A673 (cell line): ENCODE data around the gene KICS2. TPM values are rescaled to one million over a fixed set of nuclear protein-coding genes. Genes with fewer than 3 reads are reported as not detected.

Experiments used
- BruUV-seq: library from RNA; stranded (reverse); fragments of 400-500 nt; replicated peaks from 2 replicates; lab custom pipeline; 2021; lab: Mats Ljungman, UMichigan
- CTCF ChIA-PET: fragments of 300-600 bp; sonication (Branson Sonifier 250); formaldehyde crosslinking; loops from one replicate; lab custom pipeline; 2022; ENCODE audit warnings: antibody characterized with exemption; lab: Charles Lee
- POLR2A ChIA-PET: fragments of 300-600 bp; sonication (Branson Sonifier 250); formaldehyde crosslinking; loops from one replicate; lab custom pipeline; 2022; ENCODE audit warnings: antibody characterized with exemption; ENCODE audit not compliant: low non-redundant PET; lab: Charles Lee
- DNase-seq: peaks from one replicate; pipeline ENCODE4 v3.0.0-alpha.2; 2015; ENCODE audit warnings: low spot score
- H3K27ac ChIP-seq: fragments of 200-600 bp; sonication (generic); 2 replicates; pipeline ENCODE4 v1.5.1; 2016; ENCODE audit warnings: mixed run types, low read depth, mild to moderate bottlenecking, mixed read lengths, antibody characterized with exemption, low read length; ENCODE audit not compliant: poor library complexity, severe bottlenecking
- H3K27me3 ChIP-seq: fragments of 200-600 bp; sonication (generic); replicated peaks from 2 replicates; pipeline ENCODE4 v1.6.1; 2017; ENCODE audit warnings: mixed run types, low read depth, mild to moderate bottlenecking, mixed read lengths, antibody characterized with exemption, low read length; ENCODE audit not compliant: insufficient read depth, poor library complexity
- H3K36me3 ChIP-seq: fragments of 200-600 bp; sonication (generic); 2 replicates; pipeline ENCODE4 v1.6.1; 2016; ENCODE audit warnings: mixed run types, mild to moderate bottlenecking, mixed read lengths, antibody characterized with exemption, low read length; ENCODE audit not compliant: insufficient read depth, poor library complexity, severe bottlenecking
- H3K4me1 ChIP-seq: fragments of 200-600 bp; sonication (generic); 2 replicates; pipeline ENCODE4 v1.6.1; 2017; ENCODE audit warnings: mixed run types, mild to moderate bottlenecking, mixed read lengths, antibody characterized with exemption, low read length; ENCODE audit not compliant: insufficient read depth, poor library complexity, severe bottlenecking
- H3K4me3 ChIP-seq: fragments of 200-600 bp; sonication (generic); 2 replicates; pipeline ENCODE4 v1.5.1; 2016; ENCODE audit warnings: low read depth, mixed run types, mild to moderate bottlenecking, mixed read lengths, low read length; ENCODE audit not compliant: poor library complexity, severe bottlenecking
- H3K9me3 ChIP-seq: fragments of 200-600 bp; sonication (generic); 2 replicates; pipeline ENCODE4 v1.6.1; 2016; ENCODE audit warnings: mixed run types, low read depth, mild to moderate bottlenecking, mixed read lengths, antibody characterized with exemption, low read length; ENCODE audit not compliant: poor library complexity, severe bottlenecking
- CTCF ChIP-seq: fragments of 300-800, 200-600 bp; sonication (generic); conservative IDR thresholded peaks from 2 replicates; pipeline ENCODE4 v1.5.1; 2017; ENCODE audit warnings: low read depth, mild to moderate bottlenecking, antibody characterized with exemption, low read length, moderate library complexity, mixed read lengths
- EZH2 ChIP-seq: fragments of 200-600 bp; sonication (generic); IDR thresholded peaks from 2 replicates; pipeline ENCODE4 v1.6.1; 2017; ENCODE audit warnings: borderline replicate concordance, low read depth, mild to moderate bottlenecking, mixed read lengths, antibody characterized with exemption, low read length; ENCODE audit not compliant: poor library complexity, severe bottlenecking
- intact Hi-C: fragments of 100-400 bp; cut with micrococcal nuclease; formaldehyde crosslinking; loops from one replicate; pipeline ENCODE4 v1.10.0; 2022; ENCODE audit not compliant: unreplicated experiment
- total RNA-seq: library from RNA; stranded (reverse); gene quantifications from 2 replicates; pipeline ENCODE4 v1.2.3, GENCODE V29; 2021

Gene KICS2
- total RNA-seq, 1 experiment from 2014 or later = 14.0 TPM

GRCh38 chr12:64186789-64187188 is 35.3 kb downstream of the KICS2 start:
- TF ChIP-seq EZH2 = no peak
- TF ChIP-seq CTCF = no peak
- Histone ChIP-seq H3K4me3 (no peak overlapping the region), H3K36me3 (no peaks in the 10 kb centered on the region), H3K9me3 (no peaks in the 10 kb centered on the region), H3K27me3 (no peaks in the 10 kb centered on the region), H3K27ac (peak overlapping the region; percentile 8), H3K4me1 (peaks cover 23% of the 10 kb centered on the region)
- CTCF ChIA-PET = no interaction called here
- no TSS peak for BruUV-seq
- POLR2A ChIA-PET = no interaction called here
- peak; percentile 56 for DNase-seq
- intact Hi-C loops = no loop called here

GRCh38 chr12:64184216-64184615 is 37.9 kb downstream of the KICS2 start:
- Histone ChIP-seq H3K4me3 (no peak overlapping the region), H3K27me3 (no peaks in the 10 kb centered on the region), H3K27ac (no peak overlapping the region), H3K4me1 (peaks cover 29% of the 10 kb centered on the region), H3K9me3 (no peaks in the 10 kb centered on the region), H3K36me3 (no peaks in the 10 kb centered on the region)
- no peak for TF ChIP-seq CTCF
- no peak for TF ChIP-seq EZH2
- no peak for DNase-seq
- ChIA-PET CTCF (no interaction called here), POLR2A (no interaction called here)
- intact Hi-C loops = no loop called here
- BruUV-seq = no TSS peak

- Histone ChIP-seq H3K27ac (no peak overlapping the region), H3K27me3 (no peaks in the 10 kb centered on the region), H3K4me3 (no peak overlapping the region), H3K4me1 (peaks cover 12% of the 10 kb centered on the region), H3K36me3 (no peaks in the 10 kb centered on the region), H3K9me3 (no peaks in the 10 kb centered on the region)
- no TSS peak for BruUV-seq
- TF ChIP-seq EZH2 (no peak), CTCF (peak; percentile 85)
- intact Hi-C loops = loop anchor here (1.0 kb wide), 1 partner anchor 337 kb away; the partner anchor contains the start of gene SRGAP1
- peak; percentile 74 for DNase-seq
- CTCF ChIA-PET = interaction anchor here (0.6 to 2.1 kb wide), 4 partner anchors 9 to 342 kb away, joined by 3 to 12 read pairs (median 8); partner anchors contain the start of gene SRGAP1
- POLR2A ChIA-PET = no interaction called here
Measured at GRCh38 chr12:64181430-64182291, 40.4 kb downstream of the KICS2 start.
